ENCODE data around the gene FNDC10.

The FNDC10 gene

GRCh38 chr1:1616045-1616790 is 16.3 kb upstream of the FNDC10 start:
- peak; percentile 59 for DNase-seq

- DNase-seq: peak; percentile 98
Measured at GRCh38 chr1:1615256-1616044, 15.5 kb upstream of the FNDC10 start, which contains the start of gene MIB2. Gene MIB2 (plus strand): TSS chr1:1615500. CDS start chr1:1623453, 7,953 bp downstream.

- DNase-seq: no peak
Measured at GRCh38 chr1:1614954-1615255, 15.0 kb upstream of the FNDC10 start.

- DNase-seq: peak; percentile 68
Measured at GRCh38 chr1:1614204-1614953, 14.4 kb upstream of the FNDC10 start.

- DNase-seq: no peak
Measured at GRCh38 chr1:1613509-1614082, 13.7 kb upstream of the FNDC10 start.

GRCh38 chr1:1612104-1612400 is 12.1 kb upstream of the FNDC10 start:
- no peak for DNase-seq

- DNase-seq: no peak
Measured at GRCh38 chr1:1610796-1611195, 10.9 kb upstream of the FNDC10 start.

- DNase-seq: no peak
Measured at GRCh38 chr1:1609822-1610485, 10.0 kb upstream of the FNDC10 start.

- DNase-seq: no peak
Measured at GRCh38 chr1:1606232-1606631, 6.3 kb upstream of the FNDC10 start.

GRCh38 chr1:1605724-1606123 is 5.8 kb upstream of the FNDC10 start:
- no peak for DNase-seq

GRCh38 chr1:1605034-1605591 is 5.2 kb upstream of the FNDC10 start:
- DNase-seq: no peak

GRCh38 chr1:1604374-1605033 is 4.6 kb upstream of the FNDC10 start:
- no peak for DNase-seq

- DNase-seq: no peak
Measured at GRCh38 chr1:1603671-1604373, 3.9 kb upstream of the FNDC10 start.

GRCh38 chr1:1602968-1603506 is 3.1 kb upstream of the FNDC10 start:
- no peak for DNase-seq

GRCh38 chr1:1602304-1602967 is 2.5 kb upstream of the FNDC10 start:
- no peak for DNase-seq

GRCh38 chr1:1601564-1602303 is 1.8 kb upstream of the FNDC10 start:
- DNase-seq: no peak

- DNase-seq: no peak
Measured at GRCh38 chr1:1600861-1601563, 1.1 kb upstream of the FNDC10 start.

- peak; percentile 49 for DNase-seq
Measured at GRCh38 chr1:1599030-1599934, 653 bp downstream of the FNDC10 start.
